GM21423 (cell line): ENCODE measurements around the gene PADI1.

Experiments used
- ATAC-seq: cut with Tn5 transposase; IDR thresholded peaks from one replicate; pipeline ENCODE4 v1.9.1; 2021; ENCODE audit warnings: mild to moderate bottlenecking, moderate library complexity; ENCODE audit not compliant: unreplicated experiment

The PADI1 gene

DNA sequence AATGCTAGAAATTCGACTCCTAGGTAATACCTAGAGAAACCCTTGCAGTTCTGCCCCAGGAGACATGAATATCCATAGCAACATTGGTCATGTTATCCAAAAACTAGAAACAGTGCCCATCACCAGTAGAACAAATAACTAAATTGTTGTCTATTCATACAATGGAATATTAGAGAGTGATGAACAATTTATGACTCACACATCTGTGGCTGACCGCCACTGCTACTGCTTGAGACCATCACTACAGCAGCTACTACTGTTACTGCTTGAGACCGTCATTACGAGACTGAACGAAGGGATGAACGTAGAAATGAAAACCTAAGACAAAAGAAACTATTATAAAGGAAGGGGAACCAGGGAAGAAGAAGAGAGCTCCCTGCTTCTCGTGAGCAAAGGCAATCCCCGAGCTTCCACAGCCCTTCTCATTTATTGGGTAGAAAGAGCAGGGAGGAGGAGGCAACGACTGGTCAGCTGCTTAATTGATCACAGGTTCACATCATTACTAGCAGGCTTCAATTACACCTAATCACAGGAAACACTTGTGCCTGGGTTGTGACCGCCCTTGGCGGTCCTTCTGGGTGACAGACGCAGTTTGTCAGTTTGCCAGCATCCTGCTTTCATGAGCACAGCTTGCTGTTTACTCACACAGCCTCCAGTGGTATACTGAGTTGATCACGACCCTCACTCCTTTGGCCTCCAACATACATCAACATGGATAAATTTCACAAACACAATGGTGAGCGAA is 88.9 kb downstream of the PADI1 start:
- no peak for ATAC-seq

- ATAC-seq = no peak
Observed at GRCh38 chr1:17295292-17295691, 90.4 kb downstream of the PADI1 start.
